Fibroblast of lung (primary cell): ENCODE data around the gene TMEM126A.

Experiments used
- EZH2 ChIP-seq: IDR thresholded peaks from 2 replicates; pipeline ENCODE4 v1.5.1; 2012; ENCODE audit warnings: low read length, control low read depth, mild to moderate bottlenecking; ENCODE audit errors: missing control alignments
- TF ChIP-seq, protein P1 (sequence below), 2 donors: IDR thresholded peaks in 1 of 2; conservative IDR thresholded peaks in 1 of 2; 1 replicate in 1 of 2; 2 replicates in 1 of 2; pipeline ENCODE4 v1.5.1; 2011 to 2012; ENCODE audit warnings: low read length in 2 of 2, control low read depth in 1 of 2, inconsistent platforms in 1 of 2, low read depth in 1 of 2, mild to moderate bottlenecking in 1 of 2

DNA sequence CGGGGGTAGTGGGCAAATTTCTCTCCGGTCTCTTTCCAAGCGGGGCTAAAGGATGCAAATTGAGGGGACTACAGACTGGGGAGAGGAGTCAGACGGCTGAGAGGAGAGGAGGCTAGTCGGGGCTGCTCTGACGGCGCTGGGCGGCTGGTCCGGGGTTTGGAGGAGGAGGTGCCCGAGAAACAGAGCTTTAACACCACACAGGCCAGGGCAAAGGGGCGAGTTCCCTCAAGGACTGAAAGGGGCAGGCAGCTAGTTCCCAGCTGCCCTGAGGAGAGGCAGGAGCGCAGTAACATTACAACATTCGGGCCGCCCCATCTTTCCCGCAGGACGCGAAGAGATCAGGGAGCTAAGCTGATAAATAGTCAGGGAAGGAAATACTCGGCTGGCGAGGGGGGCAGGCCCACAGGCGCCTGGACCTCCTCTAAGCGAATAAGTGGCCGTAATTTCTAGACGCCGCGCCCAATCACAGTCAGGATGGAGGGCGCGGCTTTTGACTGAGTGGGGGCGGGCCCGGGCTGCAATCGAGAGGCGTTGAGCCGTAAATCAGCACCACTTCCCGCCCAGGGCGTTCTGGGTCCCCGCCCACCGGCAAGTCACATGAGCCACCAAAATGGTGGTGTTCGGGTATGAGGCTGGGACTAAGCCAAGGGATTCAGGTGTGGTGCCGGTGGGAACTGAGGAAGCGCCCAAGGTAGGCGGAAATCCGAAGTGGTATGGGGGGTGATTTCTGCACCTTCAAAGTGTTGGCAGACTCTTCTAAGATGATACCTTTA lies 19.6 kb upstream of the TMEM126A start, which contains the start of gene TMEM126B:
- TF ChIP-seq, protein P1, sequence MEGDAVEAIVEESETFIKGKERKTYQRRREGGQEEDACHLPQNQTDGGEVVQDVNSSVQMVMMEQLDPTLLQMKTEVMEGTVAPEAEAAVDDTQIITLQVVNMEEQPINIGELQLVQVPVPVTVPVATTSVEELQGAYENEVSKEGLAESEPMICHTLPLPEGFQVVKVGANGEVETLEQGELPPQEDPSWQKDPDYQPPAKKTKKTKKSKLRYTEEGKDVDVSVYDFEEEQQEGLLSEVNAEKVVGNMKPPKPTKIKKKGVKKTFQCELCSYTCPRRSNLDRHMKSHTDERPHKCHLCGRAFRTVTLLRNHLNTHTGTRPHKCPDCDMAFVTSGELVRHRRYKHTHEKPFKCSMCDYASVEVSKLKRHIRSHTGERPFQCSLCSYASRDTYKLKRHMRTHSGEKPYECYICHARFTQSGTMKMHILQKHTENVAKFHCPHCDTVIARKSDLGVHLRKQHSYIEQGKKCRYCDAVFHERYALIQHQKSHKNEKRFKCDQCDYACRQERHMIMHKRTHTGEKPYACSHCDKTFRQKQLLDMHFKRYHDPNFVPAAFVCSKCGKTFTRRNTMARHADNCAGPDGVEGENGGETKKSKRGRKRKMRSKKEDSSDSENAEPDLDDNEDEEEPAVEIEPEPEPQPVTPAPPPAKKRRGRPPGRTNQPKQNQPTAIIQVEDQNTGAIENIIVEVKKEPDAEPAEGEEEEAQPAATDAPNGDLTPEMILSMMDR (conservative IDR thresholded peaks at IDR 0.05 in 1 of 2, IDR thresholded peaks at IDR 0.05 in 1 of 2; ENCODE audit: low read depth in 1 of 2, low read length in 2 of 2): no peak
- no peak for TF ChIP-seq EZH2
